Neural cell (in vitro differentiated cells): ENCODE data around the gene LRRC8C. TPM values are rescaled to one million over a fixed set of nuclear protein-coding genes. Genes with fewer than 3 reads are reported as not detected.

Experiments used
- H2AFZ ChIP-seq: fragments of 200-600, 300-800 bp; sonication (generic), shearing (Covaris generic); 2 replicates; pipeline ENCODE4 v1.6.0; 2014; ENCODE audit warnings: low read depth, mild to moderate bottlenecking, antibody characterized with exemption, low read length, moderate library complexity
- H3F3A ChIP-seq: fragments of 200-600 bp; shearing (Covaris generic); 2 replicates; pipeline ENCODE4 v1.6.1; 2016; ENCODE audit warnings: mild to moderate bottlenecking, moderate library complexity, mixed read lengths, antibody characterized with exemption, low read length; ENCODE audit not compliant: insufficient read depth, poor library complexity, severe bottlenecking
- H3K27ac ChIP-seq: fragments of 200-600, 300-800 bp; sonication (generic), shearing (Covaris generic); 2 replicates; pipeline ENCODE4 v1.5.1; 2014; ENCODE audit warnings: mild to moderate bottlenecking, low read length, moderate library complexity
- H3K27me3 ChIP-seq: fragments of 300-800, 200-600 bp; sonication (generic), shearing (Covaris generic); 2 replicates; pipeline ENCODE4 v1.6.0; 2014; ENCODE audit warnings: mild to moderate bottlenecking, low read depth, low read length, moderate library complexity; ENCODE audit not compliant: insufficient read depth
- H3K36me3 ChIP-seq: fragments of 300-800, 200-600 bp; sonication (generic), shearing (Covaris generic); 2 replicates; pipeline ENCODE4 v1.5.1; 2014; ENCODE audit warnings: mild to moderate bottlenecking, antibody characterized with exemption, low read length, moderate library complexity; ENCODE audit not compliant: insufficient read depth
- H3K4me2 ChIP-seq: fragments of 300-800, 200-600 bp; sonication (generic), shearing (Covaris generic); 2 replicates; pipeline ENCODE4 v1.6.0; 2014; ENCODE audit warnings: mild to moderate bottlenecking, low read length
- H3K4me3 ChIP-seq: fragments of 300-800, 200-600 bp; sonication (generic), shearing (Covaris generic); 2 replicates; pipeline ENCODE4 v1.5.1; 2014; ENCODE audit warnings: mild to moderate bottlenecking, low read length, moderate library complexity
- H3K79me2 ChIP-seq: fragments of 200-600 bp; shearing (Covaris generic); replicated peaks from 2 replicates; pipeline ENCODE4 v1.6.0; 2014; ENCODE audit warnings: mild to moderate bottlenecking, low read length, moderate library complexity; ENCODE audit not compliant: insufficient read depth
- H3K9ac ChIP-seq: fragments of 300-800, 200-600 bp; sonication (generic), shearing (Covaris generic); 2 replicates; pipeline ENCODE4 v1.6.1; 2016; ENCODE audit warnings: mild to moderate bottlenecking, low read length, mixed read lengths
- H3K9me2 ChIP-seq: fragments of 200-600 bp; shearing (Covaris generic); 2 replicates; pipeline ENCODE4 v1.6.1; 2016; ENCODE audit warnings: mild to moderate bottlenecking, low read length, mixed read lengths; ENCODE audit not compliant: insufficient read depth
- H3K9me3 ChIP-seq: fragments of 200-600, 300-800 bp; sonication (generic), shearing (Covaris generic); 2 replicates; pipeline ENCODE4 v1.6.1; 2016; ENCODE audit warnings: mild to moderate bottlenecking, mixed run types, low read length, moderate library complexity, mixed read lengths
- H4K20me1 ChIP-seq: fragments of 200-600 bp; shearing (Covaris generic); 2 replicates; pipeline ENCODE4 v1.6.1; 2016; ENCODE audit warnings: mild to moderate bottlenecking, mixed run types; ENCODE audit not compliant: insufficient read depth
- CTCF ChIP-seq: fragments of 450-650 bp; IDR thresholded peaks from 2 replicates; pipeline ENCODE4 v1.5.1; 2014; ENCODE audit warnings: antibody characterized with exemption, mild to moderate bottlenecking, moderate library complexity; ENCODE audit not compliant: poor library complexity, severe bottlenecking
- EP300 ChIP-seq: fragments of 450-650 bp; conservative IDR thresholded peaks from 2 replicates; pipeline ENCODE4 v1.6.1; 2014; ENCODE audit warnings: antibody characterized with exemption, mild to moderate bottlenecking, moderate library complexity; ENCODE audit not compliant: poor library complexity, severe bottlenecking
- EZH2 ChIP-seq: fragments of 200-600, 300-800 bp; shearing (Covaris generic), sonication (generic); IDR thresholded peaks from 2 replicates; pipeline ENCODE4 v1.6.1; 2014; ENCODE audit warnings: antibody characterized with exemption, low read length, borderline replicate concordance, mild to moderate bottlenecking; ENCODE audit not compliant: insufficient read depth, poor library complexity, severe bottlenecking
- MXI1 ChIP-seq: fragments of 450-650 bp; conservative IDR thresholded peaks from 2 replicates; pipeline ENCODE4 v1.6.1; 2014; ENCODE audit warnings: antibody characterized with exemption, mild to moderate bottlenecking; ENCODE audit not compliant: poor library complexity, severe bottlenecking
- POLR2AphosphoS5 ChIP-seq: IDR thresholded peaks from 2 replicates; pipeline ENCODE4 v1.6.1; 2012
- RAD21 ChIP-seq: fragments of 450-650 bp; conservative IDR thresholded peaks from 2 replicates; pipeline ENCODE4 v1.6.1; 2014; ENCODE audit warnings: antibody characterized with exemption, mild to moderate bottlenecking, moderate library complexity
- REST ChIP-seq: IDR thresholded peaks from 2 replicates; pipeline ENCODE4 v1.6.1; 2012; ENCODE audit warnings: borderline replicate concordance
- SMC3 ChIP-seq: fragments of 450-650 bp; conservative IDR thresholded peaks from 2 replicates; pipeline ENCODE4 v1.6.1; 2014; ENCODE audit warnings: antibody characterized with exemption, mild to moderate bottlenecking, moderate library complexity; ENCODE audit not compliant: poor library complexity
- TAF1 ChIP-seq: IDR thresholded peaks from 2 replicates; pipeline ENCODE4 v1.6.1; 2012; ENCODE audit warnings: low read depth
- polyA plus RNA-seq: library from polyadenylated mRNA; depleted of rRNA; stranded (reverse); fragments of >200 nt; gene quantifications from 2 replicates; pipeline ENCODE4 v1.2.3, GENCODE V29; 2014

The LRRC8C gene
- polyA plus RNA-seq, 1 donor from 2014 or later, result 0.78 TPM

DNA sequence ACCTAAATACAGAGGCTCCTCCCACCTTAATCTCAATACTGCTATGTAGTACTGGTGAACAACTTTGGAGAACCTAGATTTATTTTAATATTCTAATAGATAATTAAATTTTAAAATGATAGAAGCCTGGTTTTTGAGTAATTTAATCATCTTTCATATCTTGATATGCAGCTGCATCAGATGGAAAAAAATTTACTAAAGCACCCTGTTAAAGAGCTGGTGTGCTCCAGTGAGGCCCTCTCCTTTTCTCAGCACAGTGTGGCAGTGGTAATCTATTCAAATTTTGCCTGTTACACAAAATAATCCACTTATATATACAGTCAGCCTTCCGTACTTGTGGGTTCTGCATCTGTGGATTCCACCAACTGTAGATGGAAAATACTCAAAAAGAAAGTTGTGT lies 82.8 kb downstream of the LRRC8C start:
- H3F3A ChIP-seq, result no peaks in the 10 kb centered on the region
- H3K4me2 ChIP-seq, result no peak overlapping the region
- no peaks in the 10 kb centered on the region for H3K27me3 ChIP-seq
- no peaks in the 10 kb centered on the region for H3K9me3 ChIP-seq
- no peak overlapping the region for H3K27ac ChIP-seq
- H2AFZ ChIP-seq, result no peak overlapping the region
- no peak overlapping the region for H3K4me3 ChIP-seq
- H3K9ac ChIP-seq, result no peak overlapping the region
- H3K36me3 ChIP-seq, result no peaks in the 10 kb centered on the region
- H4K20me1 ChIP-seq, result no peaks in the 10 kb centered on the region
- no peaks in the 10 kb centered on the region for H3K79me2 ChIP-seq
- TF ChIP-seq EZH2 (no peak), TAF1 (no peak), POLR2AphosphoS5 (no peak), EP300 (no peak), MXI1 (no peak), REST (no peak), SMC3 (no peak), RAD21 (no peak), CTCF (no peak)
- no peaks in the 10 kb centered on the region for H3K9me2 ChIP-seq

DNA sequence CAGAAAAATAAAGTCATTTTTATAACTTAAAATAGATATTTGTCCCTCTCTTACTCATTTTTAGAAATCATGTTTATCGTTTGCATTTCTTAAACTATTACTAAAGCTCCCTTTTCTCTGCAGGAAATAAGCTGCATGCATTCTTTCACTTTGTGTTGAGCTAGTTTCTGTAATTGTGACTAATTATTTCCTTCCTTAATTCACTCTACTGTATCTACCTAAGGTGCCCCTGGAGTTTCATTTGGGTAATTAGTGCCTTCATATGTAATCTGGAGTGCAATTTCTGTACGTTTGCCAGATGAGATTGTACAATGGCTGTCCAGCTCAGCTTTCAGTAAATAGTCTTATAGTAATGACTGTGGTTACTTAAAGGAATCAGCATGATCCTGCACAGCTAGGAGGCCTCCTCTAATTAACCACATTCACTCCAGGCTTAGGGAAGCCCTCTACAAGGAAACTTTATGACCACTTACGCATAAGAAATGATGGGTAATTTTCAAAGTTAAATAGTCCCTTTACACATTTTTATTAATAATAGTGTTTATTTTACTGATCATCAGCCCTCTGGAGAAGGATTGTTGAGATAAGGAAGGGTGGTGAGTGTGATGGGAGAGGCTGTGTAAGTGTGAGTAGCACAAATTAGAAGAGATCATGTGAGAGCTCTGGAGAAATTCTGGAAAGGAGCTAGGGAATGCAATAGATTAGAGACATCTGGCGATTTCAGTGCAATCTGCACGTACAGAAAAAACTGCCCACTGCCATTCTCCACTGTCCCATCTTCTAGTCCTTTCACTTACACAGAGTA lies 86.8 kb downstream of the LRRC8C start:
- H2AFZ ChIP-seq, result no peak overlapping the region
- H4K20me1 ChIP-seq, result no peaks in the 10 kb centered on the region
- H3K9me3 ChIP-seq, result no peaks in the 10 kb centered on the region
- no peak overlapping the region for H3K4me3 ChIP-seq
- TF ChIP-seq EZH2, result no peak
- no peak for TF ChIP-seq POLR2AphosphoS5
- TF ChIP-seq MXI1, result no peak
- no peak for TF ChIP-seq CTCF
- no peak for TF ChIP-seq TAF1
- no peak for TF ChIP-seq EP300
- TF ChIP-seq RAD21, result no peak
- no peak for TF ChIP-seq SMC3
- TF ChIP-seq REST, result no peak
- no peaks in the 10 kb centered on the region for H3K27me3 ChIP-seq
- no peaks in the 10 kb centered on the region for H3K9me2 ChIP-seq
- H3K4me2 ChIP-seq, result no peak overlapping the region
- no peaks in the 10 kb centered on the region for H3K79me2 ChIP-seq
- no peaks in the 10 kb centered on the region for H3K36me3 ChIP-seq
- H3F3A ChIP-seq, result no peaks in the 10 kb centered on the region
- H3K27ac ChIP-seq, result no peak overlapping the region
- no peak overlapping the region for H3K9ac ChIP-seq
